ENCODE data around the gene CTSA. TPM values are rescaled to one million over a fixed set of nuclear protein-coding genes. Genes with fewer than 3 reads are reported as not detected.

Gene CTSA
- total RNA-seq, 3 donors from 2014 or later (not counting 1 experiment from before 2014, with no cell fraction given), result 72.8 to 108 (median 86.8) TPM

DNA sequence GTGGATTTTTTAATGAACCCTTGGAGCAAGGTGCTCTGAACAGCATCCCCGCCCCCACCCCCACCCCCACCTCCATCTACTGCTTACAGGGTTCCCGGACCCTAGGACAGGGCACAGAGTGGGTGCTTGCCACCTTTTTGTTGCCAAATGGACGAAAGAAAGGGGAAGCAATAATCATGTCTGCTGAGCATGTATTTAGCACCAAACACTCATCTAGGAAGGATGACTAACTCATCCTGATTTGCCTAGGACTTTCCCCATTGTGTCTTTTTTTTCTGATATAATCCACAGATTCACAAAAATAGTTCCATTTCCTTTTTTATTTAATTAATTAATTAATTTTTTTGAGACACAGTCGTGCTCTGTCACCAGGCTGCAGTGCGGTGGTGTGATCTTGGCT is 22.0 kb downstream of the CTSA start:
- no peak overlapping the region for H3K4me3 Mint-ChIP-seq

DNA sequence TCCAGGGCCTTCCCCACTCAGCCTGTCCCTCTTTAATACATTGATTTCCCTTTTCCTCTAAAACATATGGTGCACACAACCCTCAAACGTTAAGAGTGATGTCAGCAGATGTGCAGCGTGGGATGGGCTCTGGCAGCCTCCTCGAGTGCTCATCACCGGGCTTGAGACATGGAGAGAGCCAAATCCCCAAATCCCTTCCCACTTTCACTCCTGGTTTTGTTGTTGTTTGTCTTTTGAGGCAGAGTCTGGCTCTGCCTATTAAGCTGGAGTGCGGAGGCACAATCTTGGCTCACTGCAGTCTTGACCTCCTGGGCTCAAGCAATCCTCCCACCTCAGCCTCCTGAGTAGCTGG is 26.6 kb downstream of the CTSA start:
- Mint-ChIP-seq H3K36me3 (no peaks in the 10 kb centered on the region), H3K27ac (no peak overlapping the region), H3K4me1 (no peaks in the 10 kb centered on the region), H3K4me3 (no peak overlapping the region), H3K27me3 (ENCODE audit: low read depth in 2 of 2) (peaks cover 23 to 30% of the 10 kb centered on the region in 2 donors), H3K9me3 (no peaks in the 10 kb centered on the region)
- H3K36me3 ChIP-seq (ENCODE audit: control insufficient read depth, insufficient read depth, low read length), result no peaks in the 10 kb centered on the region
- WGBS (ENCODE audit: insufficient coverage), result 84% methylated on average over 5 of the region's 5 CpGs
- H3K4me3 ChIP-seq (ENCODE audit: low read length), result no peak overlapping the region
- TF ChIP-seq, protein P1, sequence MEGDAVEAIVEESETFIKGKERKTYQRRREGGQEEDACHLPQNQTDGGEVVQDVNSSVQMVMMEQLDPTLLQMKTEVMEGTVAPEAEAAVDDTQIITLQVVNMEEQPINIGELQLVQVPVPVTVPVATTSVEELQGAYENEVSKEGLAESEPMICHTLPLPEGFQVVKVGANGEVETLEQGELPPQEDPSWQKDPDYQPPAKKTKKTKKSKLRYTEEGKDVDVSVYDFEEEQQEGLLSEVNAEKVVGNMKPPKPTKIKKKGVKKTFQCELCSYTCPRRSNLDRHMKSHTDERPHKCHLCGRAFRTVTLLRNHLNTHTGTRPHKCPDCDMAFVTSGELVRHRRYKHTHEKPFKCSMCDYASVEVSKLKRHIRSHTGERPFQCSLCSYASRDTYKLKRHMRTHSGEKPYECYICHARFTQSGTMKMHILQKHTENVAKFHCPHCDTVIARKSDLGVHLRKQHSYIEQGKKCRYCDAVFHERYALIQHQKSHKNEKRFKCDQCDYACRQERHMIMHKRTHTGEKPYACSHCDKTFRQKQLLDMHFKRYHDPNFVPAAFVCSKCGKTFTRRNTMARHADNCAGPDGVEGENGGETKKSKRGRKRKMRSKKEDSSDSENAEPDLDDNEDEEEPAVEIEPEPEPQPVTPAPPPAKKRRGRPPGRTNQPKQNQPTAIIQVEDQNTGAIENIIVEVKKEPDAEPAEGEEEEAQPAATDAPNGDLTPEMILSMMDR (IDR thresholded peaks at IDR 0.05), result no peak
- H3K4me1 ChIP-seq (ENCODE audit: control insufficient read depth, insufficient read depth, low read length), result no peaks in the 10 kb centered on the region
- no peak overlapping the region for H3K27ac ChIP-seq (ENCODE audit: low read length)
- DNase-seq, result no peak
- ATAC-seq, result no peak
- H3K27me3 ChIP-seq (ENCODE audit: control insufficient read depth, insufficient read depth, low read length), result peaks cover 6% of the 10 kb centered on the region
- intact Hi-C loops (cut with micrococcal nuclease), result no loop called here
- H3K9me3 ChIP-seq (ENCODE audit: control insufficient read depth, insufficient read depth, low read length), result no peaks in the 10 kb centered on the region

More for the DNA sequence above, 22.0 kb downstream of the CTSA start:
- TF ChIP-seq, protein P1 (IDR thresholded peaks at IDR 0.05), result no peak
- Histone ChIP-seq H3K27ac (ENCODE audit: low read length) (no peak overlapping the region), H3K9me3 (ENCODE audit: control insufficient read depth, insufficient read depth, low read length) (no peaks in the 10 kb centered on the region), H3K4me1 (ENCODE audit: control insufficient read depth, insufficient read depth, low read length) (peaks cover 23% of the 10 kb centered on the region), H3K36me3 (ENCODE audit: control insufficient read depth, insufficient read depth, low read length) (no peaks in the 10 kb centered on the region), H3K4me3 (ENCODE audit: low read length) (no peak overlapping the region), H3K27me3 (ENCODE audit: control insufficient read depth, insufficient read depth, low read length) (peaks cover 10% of the 10 kb centered on the region)
- DNase-seq (no peak), ATAC-seq (no peak)
- intact Hi-C loops (cut with micrococcal nuclease), result no loop called here
- Mint-ChIP-seq H3K9me3 (no peaks in the 10 kb centered on the region), H3K36me3 (no peaks in the 10 kb centered on the region), H3K4me1 (peaks cover 9 to 16% of the 10 kb centered on the region in 2 donors), H3K27ac (no peak overlapping the region), H3K27me3 (ENCODE audit: low read depth in 2 of 2) (peaks cover 8 to 10% of the 10 kb centered on the region in 2 donors)
- WGBS (ENCODE audit: insufficient coverage), result 85% methylated on average over 4 of the region's 5 CpGs

DNA sequence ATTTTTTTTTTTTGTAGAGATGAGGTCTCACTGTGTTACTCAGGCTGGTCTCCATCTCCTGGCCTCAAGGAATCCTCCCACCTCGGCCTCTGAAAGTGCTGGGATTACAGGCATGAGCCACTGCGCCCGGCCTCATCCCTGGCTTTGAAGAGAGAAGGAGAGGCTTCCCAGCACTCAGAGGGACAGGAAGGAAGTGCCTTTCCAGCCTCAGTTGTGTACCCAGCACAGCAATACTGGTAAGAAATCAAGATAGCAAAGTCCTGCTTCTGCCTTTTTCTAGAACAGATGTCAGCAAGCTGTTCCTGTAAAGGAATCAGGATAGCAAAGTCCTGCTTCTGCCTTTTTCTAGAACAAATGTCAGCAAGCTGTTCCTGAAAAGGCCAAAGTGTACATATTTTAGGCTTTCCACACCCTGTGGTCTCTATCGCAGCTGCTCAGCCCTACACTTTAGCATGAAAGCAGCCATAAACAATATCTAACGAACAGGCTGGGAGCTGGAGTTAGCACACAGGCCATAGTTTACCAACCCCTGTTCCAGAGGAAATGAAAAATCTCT is 27.1 kb downstream of the CTSA start:
- intact Hi-C loops (cut with micrococcal nuclease), result no loop called here
- peaks cover 6% of the 10 kb centered on the region for H3K27me3 ChIP-seq (ENCODE audit: control insufficient read depth, insufficient read depth, low read length)
- H3K9me3 Mint-ChIP-seq, result no peaks in the 10 kb centered on the region

More for the DNA sequence above, 27.1 kb downstream of the CTSA start:
- DNase-seq (no peak), ATAC-seq (no peak)
- Mint-ChIP-seq H3K27ac (no peak overlapping the region), H3K4me1 (no peaks in the 10 kb centered on the region), H3K27me3 (ENCODE audit: low read depth in 2 of 2) (peaks cover 23 to 30% of the 10 kb centered on the region in 2 donors), H3K4me3 (no peak overlapping the region), H3K36me3 (no peaks in the 10 kb centered on the region)
- H3K4me1 ChIP-seq (ENCODE audit: control insufficient read depth, insufficient read depth, low read length), result no peaks in the 10 kb centered on the region
- H3K9me3 ChIP-seq (ENCODE audit: control insufficient read depth, insufficient read depth, low read length), result no peaks in the 10 kb centered on the region
- no peaks in the 10 kb centered on the region for H3K36me3 ChIP-seq (ENCODE audit: control insufficient read depth, insufficient read depth, low read length)
- H3K27ac ChIP-seq (ENCODE audit: low read length), result no peak overlapping the region
- TF ChIP-seq, protein P1 (IDR thresholded peaks at IDR 0.05), result no peak
- H3K4me3 ChIP-seq (ENCODE audit: low read length), result no peak overlapping the region
- WGBS (ENCODE audit: insufficient coverage), result 83% methylated on average over 5 of the region's 5 CpGs
